HG02852 (cell line): Measurements from ENCODE around the gene GLIS1.

Source experiments
- ATAC-seq: cut with Tn5 transposase; IDR thresholded peaks from one replicate; pipeline ENCODE4 v1.9.1; 2021; ENCODE audit warnings: mild to moderate bottlenecking, moderate library complexity; ENCODE audit not compliant: unreplicated experiment

The GLIS1 gene

GRCh38 chr1:53640701-53641075 is 98.3 kb downstream of the GLIS1 start:
- ATAC-seq: no peak

- ATAC-seq: no peak
Measured at GRCh38 chr1:53639996-53640700, 98.8 kb downstream of the GLIS1 start.

GRCh38 chr1:53639251-53639763 is 99.7 kb downstream of the GLIS1 start:
- ATAC-seq: no peak

GRCh38 chr1:53638360-53639035 is 100.5 kb downstream of the GLIS1 start:
- ATAC-seq: no peak

GRCh38 chr1:53637511-53638359 is 101.2 kb downstream of the GLIS1 start:
- ATAC-seq: no peak

- ATAC-seq: no peak
Measured at GRCh38 chr1:53636621-53637171, 102.3 kb downstream of the GLIS1 start.

- ATAC-seq: no peak
Measured at GRCh38 chr1:53634571-53634979, 104.4 kb downstream of the GLIS1 start.

GRCh38 chr1:53633073-53633704 is 105.8 kb downstream of the GLIS1 start:
- ATAC-seq: no peak

- no peak for ATAC-seq
Measured at GRCh38 chr1:53631622-53632310, 107.2 kb downstream of the GLIS1 start.

GRCh38 chr1:53629101-53629691 is 109.8 kb downstream of the GLIS1 start:
- ATAC-seq: no peak

- ATAC-seq: no peak
Measured at GRCh38 chr1:53628286-53628955, 110.5 kb downstream of the GLIS1 start.

GRCh38 chr1:53627666-53628065 is 111.3 kb downstream of the GLIS1 start:
- ATAC-seq: no peak

GRCh38 chr1:53627031-53627430 is 111.9 kb downstream of the GLIS1 start:
- no peak for ATAC-seq

GRCh38 chr1:53626616-53627015 is 112.3 kb downstream of the GLIS1 start:
- ATAC-seq: no peak

- ATAC-seq: no peak
Measured at GRCh38 chr1:53625766-53626520, 113.0 kb downstream of the GLIS1 start.

- no peak for ATAC-seq
Measured at GRCh38 chr1:53625049-53625448, 113.9 kb downstream of the GLIS1 start.

- no peak for ATAC-seq
Measured at GRCh38 chr1:53622531-53622930, 116.4 kb downstream of the GLIS1 start.

GRCh38 chr1:53621144-53621543 is 117.8 kb downstream of the GLIS1 start:
- ATAC-seq: no peak
